GM18517 (cell line): Measurements from ENCODE around the gene NKX1-1.

Source experiments
- ATAC-seq: cut with Tn5 transposase; IDR thresholded peaks from one replicate; pipeline ENCODE4 v1.9.1; 2021; ENCODE audit warnings: mild to moderate bottlenecking, moderate library complexity; ENCODE audit not compliant: unreplicated experiment

The NKX1-1 gene

DNA sequence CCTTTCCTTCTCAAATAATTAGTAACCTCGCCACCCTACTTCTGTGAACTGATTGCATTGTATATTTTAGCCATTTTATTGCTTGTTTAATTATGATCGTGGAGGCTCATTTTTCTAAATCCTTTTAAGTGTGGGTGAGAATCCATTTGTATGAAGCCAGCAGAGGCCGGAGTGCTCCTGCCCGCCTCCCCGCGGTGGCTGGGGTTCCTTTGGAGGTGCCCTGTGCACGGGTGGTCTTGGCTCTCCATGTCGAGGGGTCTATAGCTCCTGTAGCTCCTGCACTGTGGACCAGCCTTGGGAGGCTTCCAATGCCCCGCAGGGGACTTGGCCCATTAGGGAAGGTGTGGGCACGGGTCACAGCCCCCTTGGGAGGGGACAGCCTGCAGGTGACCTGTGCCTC is 44.2 kb downstream of the NKX1-1 start:
- no peak for ATAC-seq

DNA sequence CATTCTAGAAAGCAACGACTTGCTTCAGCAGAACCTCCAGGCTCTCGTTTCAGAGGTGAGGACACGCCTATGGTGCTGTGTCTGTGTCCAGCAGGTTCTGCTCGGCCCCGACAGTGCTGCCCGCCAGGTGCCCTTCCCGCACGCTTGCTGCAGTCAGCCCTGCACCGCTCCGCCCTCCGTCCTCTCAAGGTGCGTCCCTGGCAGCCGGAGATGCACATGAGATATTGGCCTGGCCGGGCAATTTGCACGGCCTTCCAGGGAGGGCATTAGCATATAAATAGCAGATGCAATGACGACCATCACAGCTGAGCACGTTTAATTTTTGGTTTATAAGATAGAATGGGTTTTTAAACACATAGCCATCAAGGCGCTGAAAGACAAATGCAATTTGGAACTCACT is 44.8 kb downstream of the NKX1-1 start:
- no peak for ATAC-seq

DNA sequence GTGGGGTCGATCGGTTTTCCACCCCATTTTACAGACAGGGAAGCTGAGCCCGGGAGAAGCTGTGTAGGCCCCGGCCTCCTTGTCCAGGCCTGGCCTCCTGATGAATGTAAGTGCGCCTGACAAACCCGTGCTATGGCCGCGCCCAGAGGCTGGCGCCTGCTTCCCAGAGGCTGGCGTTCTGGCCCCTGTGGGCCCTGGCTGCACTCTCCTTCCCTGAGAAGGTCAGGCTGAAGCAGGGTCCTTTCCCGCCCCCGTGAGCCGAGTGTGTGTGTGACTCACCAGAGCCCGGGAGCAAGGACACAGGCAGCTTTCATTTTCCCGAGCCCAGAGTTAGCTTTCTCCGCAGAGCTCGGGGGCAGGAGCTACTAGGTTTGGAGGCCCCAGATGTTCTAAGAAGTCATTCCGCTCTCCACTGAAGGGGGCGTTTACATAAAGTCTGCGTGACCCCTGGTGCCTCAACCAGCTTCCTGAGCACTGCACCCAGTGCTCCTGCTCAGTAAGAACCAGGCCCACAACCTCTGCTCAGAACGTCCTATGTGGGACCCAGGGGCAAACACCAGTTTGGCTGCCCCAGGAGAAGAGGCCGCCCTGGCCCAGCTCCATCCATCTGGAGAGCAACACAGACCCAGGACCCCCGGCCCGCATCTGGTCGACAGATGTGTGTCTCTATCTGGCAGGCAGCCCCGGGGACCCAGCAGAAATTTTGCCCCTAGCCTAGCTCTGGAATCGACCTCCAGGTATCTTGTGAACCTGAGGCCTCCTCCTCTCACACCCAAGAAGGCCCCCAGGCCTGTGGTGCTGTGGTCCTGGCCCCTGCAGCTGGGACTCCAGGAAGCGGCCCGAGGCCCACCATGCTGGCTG is 45.6 kb downstream of the NKX1-1 start:
- no peak for ATAC-seq

DNA sequence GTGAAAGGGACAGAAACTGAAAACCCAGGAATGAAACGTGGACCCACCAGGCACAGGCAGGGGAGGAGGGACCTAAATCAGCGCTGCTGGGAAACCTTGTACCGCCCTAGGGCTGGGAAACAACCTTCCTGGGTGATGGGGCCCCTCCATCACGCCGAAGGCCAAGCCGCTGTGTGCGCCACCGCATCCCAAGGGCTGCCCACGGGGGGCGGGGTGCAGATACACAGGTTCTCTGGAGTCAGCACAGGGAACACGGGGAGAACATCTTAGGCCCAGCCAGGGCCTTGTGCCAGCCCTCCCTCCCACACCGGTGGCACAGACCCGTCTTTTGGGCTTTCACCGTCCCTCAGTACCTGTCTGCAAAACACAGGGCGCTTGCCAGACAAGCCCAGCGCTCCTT is 46.3 kb downstream of the NKX1-1 start:
- ATAC-seq, result no peak

DNA sequence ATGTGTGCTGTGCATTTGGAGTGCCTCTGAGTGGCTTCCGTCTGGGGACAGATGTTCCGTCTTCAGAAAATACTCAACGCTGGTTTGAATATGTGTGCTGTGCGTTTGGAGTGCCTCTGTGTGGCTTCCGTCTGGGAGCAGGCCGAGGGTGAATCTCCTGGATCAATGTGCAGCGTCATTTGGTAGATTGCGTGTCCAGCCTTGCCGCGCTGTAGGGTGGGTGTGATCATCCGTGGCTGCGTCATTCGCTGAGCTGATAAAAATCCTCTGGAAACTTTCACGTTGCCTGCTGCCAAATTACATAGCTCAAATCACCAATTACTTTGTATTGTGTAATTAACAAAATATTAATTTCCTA is 47.1 kb downstream of the NKX1-1 start:
- no peak for ATAC-seq

DNA sequence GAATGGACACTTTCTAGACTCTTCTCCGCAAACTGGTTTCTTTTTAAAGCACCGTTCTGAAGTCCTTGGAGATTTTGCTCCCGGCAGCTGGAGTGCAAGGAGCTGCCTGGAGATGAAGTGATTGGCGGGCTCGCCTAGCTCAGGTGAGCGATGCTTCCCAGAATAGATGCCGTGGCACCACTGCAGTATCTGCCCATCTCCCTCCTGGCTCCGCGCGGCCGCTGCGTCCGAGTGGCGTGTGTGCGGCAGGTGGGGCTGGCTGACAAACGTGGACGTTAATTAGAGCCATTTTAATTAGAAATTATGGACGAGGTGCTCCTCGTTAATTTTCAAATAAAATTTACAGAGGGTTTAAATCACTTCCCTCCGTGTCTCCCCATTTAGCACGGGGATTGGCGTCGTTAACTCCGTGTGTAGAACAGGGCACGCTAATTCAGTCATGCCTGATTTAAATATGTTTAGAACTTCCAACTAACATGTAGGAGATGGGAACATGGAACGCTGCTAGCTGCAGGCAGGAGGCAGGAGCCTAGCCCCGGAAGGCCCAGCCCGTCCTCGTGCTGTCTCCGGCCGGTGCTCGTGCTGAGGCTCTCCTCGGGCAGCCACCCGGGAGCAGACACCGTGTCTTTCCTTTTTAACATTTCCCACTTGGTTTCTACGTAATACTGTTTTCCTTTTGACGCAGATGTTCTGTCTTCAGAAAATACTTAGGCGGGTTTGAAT is 47.7 kb downstream of the NKX1-1 start:
- ATAC-seq, result no peak

DNA sequence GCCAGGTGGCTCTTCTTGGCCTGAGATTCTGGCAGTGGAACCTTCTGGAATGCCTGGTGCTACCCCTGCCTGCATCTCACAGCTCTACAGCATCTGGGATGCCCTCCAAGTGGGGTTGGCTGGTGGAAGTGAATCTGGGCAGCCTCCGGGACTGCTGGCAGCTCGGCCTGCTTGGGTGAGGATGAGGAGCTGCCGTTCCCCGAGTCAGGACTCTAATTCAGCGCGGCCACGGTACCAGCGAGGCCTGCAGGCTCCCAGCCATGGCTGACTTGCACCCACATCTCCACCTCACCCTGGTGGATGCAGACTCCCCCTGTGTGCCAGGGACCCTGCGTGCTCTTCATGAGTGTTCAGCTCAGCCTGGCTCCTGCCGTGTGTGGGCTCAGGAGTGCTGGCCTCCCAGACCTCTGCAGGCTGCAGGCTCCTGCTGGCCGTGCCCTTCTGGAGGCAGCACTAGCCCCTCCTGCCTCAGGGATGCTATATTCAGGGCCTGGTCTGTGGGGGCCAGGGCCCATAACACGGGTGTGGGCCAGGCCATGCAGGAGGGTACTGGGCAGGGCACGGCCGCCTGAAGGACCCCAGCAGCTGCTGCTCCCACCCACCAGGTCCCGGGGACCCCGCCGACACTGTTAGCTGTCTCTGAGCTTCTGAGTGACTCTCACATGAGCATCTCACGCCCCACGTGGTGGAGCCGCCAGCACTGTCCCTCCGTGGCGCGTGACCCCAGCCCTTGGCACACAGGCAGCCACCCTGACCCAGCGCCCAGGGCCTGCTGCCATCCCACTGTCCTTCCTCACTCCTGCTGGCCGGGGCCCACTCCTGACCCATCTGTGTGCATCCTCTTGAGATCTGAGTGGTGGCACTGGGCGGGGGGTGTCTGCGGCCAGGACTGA is 48.6 kb downstream of the NKX1-1 start:
- no peak for ATAC-seq

DNA sequence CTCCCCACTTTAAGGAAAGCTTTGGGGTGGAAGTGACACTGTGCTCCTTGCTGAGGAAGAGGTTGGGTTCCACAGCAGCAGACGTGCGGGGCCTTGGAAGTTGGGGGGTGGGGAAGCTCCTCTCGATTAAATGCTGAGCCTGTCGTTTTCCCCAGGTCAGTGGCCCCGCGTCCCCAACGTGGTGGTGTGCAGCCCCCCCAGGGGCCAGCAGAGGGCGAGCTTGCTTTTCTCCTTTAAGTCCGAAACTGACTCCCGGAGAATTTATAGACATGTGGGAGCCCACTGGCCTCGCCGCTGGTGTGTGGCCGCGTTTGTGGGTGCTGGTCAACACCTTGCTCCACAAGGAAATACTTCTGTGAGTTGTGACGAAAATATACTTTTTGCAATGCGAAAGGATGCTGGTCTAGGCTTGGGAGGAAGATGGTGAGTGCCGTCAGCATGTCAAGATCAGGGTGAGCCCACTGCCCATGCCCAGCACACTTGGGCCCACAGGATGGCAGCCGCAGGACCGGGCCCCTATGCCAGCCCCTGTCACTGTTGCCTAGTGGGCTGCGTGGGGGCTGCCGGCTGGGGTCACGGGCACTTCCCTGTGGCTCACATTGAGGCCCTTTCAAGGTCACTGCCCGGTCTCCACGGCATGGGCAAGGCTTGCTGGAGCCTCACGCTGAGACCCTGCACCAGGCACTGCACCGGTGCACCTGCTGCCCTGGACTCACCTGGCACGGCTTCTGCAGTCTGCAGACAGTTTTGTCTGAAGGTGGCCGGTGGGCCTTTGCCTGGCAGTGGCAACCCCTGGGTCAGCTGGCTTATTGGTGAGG is 49.9 kb downstream of the NKX1-1 start:
- no peak for ATAC-seq

DNA sequence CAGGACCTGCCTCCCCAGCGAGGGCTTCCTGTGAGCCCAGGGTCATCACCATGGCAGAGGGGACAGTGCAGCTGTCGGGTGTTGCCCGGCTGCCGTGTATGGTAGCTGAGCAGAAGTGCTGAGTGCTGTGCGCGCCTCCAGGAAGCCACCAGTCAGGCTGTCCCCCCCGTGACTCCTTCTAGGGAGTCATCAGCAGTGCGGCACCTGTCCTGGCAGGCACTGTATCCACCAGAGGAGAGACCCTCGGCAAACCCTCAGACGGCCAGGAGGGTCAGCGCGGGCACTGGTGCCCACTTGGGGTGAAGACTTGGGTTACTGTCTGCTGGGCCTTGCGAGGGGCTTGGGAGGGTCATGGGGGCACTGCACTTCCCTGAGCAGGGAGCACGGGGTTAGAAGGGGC is 50.9 kb downstream of the NKX1-1 start:
- ATAC-seq, result no peak

DNA sequence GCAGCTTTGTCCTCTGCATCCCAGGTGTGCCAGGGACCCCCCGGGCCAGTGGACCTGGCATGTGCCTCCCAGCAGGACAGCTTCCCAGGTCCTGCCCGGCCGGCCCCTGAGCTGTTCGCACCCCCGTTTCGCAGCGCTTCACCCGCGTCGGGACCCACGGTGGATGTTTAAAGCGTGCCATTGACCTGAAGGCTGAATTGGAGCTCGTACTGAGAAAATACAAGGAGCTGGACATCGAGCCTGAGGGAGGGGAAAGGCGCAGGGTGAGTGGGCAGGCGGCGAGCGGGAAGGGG is 51.3 kb downstream of the NKX1-1 start:
- no peak for ATAC-seq

DNA sequence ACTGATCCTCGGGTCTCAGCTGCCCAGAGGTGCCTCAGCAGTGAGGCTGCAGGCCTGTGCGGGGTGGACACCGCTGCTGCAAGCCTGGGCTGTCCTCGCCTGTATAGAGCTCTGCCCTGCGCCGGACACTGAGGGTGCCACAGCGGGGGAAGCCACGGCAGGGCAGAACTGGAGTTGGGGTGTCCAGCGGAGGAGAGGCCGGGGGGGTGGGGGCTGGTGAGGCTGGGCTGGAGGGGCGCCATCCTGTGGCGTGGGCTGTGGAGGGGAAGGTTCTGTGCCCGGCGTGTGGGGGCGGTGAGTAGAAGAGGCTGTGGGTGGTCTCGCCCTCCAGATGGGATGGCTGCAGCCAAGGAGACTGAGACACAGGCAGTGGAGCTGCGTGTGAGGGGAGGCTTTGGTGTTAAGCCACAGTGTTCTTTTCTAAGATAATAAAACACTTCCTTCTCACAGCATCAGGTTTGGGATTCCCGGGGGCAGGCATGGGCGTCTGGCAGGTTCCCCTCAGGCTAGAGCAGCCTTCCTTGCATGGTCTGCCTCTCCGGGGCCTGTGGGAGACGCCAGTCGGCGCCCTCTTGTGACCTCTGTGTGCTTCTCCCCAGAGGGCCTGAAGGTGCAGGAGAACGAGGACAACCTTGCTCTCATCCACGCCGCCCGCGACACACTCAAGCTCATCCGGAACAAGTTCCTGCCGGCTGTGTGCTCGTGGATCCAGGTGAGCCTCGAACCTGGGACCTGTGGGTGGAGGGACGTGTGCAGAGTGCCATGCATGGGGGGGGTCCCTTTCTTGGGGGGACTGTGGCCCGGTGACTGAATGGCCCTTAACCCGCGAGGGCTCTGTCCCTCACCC is 51.9 kb downstream of the NKX1-1 start:
- ATAC-seq, result no peak

DNA sequence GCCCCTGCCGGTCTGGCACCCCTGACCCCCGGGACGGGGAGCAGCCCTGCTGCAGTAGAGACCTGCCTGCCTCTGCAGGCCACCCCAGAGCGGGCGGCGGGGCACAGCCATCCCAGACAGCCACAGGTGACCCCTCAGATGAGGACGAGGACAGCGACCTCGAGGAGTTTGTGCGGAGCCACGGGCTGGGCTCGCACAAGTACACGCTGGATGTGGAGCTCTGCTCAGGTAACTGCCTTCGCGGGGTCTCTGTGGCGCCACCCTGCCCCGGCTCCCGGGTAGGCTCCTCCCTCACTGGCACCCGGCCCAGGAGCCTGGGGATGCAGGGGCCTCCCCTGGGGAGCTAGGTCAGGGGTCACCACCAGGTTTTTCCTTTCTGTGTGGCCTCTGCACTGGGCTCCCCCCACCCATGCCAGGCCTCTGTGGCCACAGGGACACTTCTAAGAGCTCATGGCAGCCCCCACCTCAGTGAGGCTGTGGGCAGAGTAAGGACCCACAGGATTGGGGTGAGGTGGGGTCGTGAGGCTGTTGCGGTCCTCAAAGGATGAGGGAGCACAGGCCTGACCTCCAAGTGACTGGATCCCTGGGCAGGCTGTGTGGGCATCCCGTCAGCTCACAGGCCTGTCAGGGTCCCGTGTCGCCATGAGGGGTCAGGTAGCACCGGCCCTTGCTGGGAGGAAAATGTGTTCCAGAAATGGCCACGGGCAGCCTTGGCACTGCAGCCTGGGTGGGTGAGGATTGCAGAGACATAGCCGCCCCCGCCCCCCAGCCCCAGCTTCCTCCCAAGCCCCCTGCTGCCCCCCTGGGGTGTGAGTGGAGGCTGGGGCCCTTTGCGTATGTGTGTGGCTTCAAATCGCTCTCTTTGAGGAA is 52.8 kb downstream of the NKX1-1 start:
- no peak for ATAC-seq
